ENCODE measurements around the gene ST8SIA5.

ST8SIA5 gene

DNA sequence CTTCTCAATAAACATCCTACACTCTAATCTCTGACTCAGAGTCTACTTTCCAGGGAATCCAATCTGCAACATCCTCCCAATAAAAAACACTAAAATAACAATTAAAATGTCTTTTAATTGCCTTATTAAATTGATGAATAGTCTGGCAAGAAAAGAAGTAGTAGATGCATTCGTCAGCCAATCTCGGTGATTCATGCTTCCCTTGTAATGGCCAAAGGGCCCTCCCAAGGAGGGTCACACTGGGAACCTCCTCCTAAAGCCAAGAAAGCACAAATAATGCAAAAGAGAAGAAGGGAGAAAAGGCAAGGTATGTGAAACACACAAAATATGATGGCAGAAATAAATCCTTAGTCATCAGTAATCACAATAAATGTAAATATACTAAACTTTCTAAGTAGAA, 16.8 kb downstream of the ST8SIA5 start:
- no peak for DNase-seq (ENCODE audit: low read depth)

DNA sequence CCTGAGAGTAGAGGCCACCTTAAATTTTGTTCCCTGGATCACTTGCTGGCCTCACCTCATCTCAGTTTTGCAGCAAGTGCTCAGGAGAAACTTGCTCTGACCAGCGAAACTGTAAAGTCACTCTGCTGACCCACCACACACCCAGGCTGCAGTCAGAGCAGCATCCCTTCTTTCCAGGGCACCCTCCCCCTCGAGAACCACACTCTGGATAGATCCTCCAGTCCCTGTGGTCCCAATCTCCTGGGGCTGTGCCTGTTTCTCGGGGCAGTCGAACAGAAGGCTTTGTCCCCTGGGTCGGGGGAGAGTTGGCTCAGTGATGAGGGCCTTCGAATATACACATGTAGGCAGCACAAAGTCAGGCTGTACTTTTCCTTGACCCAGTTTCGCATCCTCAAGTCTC, 18.4 kb downstream of the ST8SIA5 start:
- no peak for DNase-seq (ENCODE audit: low read depth)

DNA sequence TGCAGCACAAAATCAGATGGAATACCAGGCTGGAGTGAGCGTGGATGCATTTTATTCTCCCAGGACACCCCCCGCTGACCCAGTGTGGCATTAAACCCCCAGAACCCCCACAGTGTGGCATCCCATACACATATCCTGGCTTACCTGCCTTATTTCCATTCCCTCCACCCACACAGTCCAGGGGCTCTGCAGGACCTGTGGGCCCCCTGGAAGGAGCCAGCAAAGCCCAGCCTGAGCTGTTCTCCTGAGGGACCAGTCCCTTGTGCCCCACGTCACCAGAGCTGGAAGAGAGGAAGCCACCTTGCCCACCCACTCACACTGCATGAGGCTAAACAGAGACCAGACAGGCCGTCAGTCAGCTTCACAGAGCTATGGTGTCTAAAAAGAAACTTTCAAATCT, 20.1 kb downstream of the ST8SIA5 start:
- DNase-seq (ENCODE audit: low read depth): no peak

DNA sequence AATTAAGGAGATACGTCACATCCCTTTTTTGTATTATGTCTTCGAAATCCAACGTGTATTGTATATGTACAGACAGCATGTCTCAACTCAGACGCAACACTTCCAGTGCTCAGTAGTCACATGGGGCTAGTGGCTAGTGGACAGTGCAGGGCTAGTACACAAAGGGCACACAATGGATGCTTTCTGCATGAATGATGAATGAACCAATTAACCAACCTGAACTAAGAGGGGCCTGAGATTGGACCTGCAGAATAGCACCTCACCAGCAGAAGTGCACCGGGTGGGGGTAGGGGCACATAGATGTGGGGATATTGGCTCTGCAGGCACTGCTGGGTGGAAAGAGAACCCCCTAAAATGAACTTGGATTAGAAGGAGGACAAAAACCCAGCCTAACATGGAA, 20.7 kb downstream of the ST8SIA5 start:
- DNase-seq (ENCODE audit: low read depth): no peak

DNA sequence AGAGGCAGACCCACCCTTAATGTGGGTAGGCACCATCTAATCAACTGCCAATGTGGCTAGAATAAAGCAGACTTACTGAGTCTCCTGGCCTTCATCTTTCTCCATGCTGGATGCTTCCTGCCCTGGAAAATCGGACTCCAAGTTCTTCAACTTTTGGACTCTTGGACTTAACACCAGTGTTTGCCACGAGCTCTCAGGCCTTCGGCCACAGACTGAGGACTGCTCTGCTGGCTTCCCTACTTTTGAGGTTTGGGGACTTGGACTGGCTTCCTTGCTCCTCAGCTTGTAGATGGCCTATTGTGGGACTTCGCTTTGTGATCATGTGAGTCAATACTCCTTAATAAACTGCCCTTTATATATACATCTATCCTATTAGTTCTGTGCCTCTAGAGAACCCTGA, 21.9 kb downstream of the ST8SIA5 start:
- DNase-seq (ENCODE audit: low read depth): no peak

DNA sequence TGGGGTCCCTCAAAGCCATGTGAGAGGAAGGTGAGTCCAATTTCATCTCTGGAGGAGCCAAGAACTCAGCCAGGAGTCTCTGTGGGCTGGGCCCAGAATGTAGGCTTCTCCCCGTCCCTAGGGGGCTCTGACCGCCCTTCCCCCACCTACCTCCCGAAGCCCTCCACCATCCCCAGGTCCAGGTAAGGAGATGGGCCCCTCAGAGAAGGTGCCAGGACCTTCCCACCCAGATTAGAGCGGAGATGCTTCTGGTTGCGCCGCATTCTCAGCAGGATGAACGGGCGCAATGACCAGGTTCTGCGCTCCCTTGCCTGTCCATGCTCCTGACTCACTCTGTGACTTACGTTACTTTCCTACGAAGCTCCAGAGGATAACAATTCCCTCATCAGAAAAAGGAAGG, 23.0 kb downstream of the ST8SIA5 start:
- no peak for DNase-seq (ENCODE audit: low read depth)

DNA sequence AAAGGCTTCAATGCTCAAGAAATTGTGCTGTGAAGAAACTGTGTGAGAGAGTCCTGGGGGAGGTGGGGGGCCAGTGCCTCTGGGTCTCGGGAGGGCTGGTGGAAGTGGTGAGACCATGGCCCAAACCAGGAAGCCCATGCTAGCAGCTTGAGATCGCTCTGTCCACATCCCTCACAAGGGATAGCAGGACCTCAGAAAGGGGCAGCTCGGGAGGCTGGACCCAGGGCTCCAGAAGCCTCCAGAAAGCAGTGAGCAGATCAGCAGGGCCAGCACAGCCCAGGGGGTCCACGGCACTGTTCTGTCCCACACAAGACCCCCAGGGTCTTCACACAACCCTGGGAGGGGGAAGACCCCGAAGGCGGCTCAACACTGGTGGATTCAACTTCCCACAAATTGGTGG, 24.1 kb downstream of the ST8SIA5 start:
- DNase-seq (ENCODE audit: low read depth): no peak

DNA sequence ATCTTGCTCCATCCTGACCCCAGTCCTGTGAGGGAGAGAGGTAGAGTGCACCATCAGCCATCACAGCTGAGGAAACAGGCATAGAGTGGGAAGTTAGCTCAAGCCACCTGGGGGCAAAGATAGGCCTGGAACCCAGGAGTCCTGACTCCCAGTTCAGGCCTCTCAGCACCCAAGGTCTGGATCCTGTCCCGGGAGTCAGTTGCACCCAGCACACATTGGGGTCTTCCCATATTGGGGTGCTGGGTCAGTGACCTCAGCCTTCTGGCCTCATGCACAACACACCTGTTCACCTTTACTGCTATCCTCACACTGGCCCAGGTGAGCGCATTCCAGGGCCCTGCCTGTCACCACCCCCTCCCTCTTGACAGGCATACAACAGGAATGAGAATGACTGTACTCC, 24.7 kb downstream of the ST8SIA5 start:
- no peak for DNase-seq (ENCODE audit: low read depth)

DNA sequence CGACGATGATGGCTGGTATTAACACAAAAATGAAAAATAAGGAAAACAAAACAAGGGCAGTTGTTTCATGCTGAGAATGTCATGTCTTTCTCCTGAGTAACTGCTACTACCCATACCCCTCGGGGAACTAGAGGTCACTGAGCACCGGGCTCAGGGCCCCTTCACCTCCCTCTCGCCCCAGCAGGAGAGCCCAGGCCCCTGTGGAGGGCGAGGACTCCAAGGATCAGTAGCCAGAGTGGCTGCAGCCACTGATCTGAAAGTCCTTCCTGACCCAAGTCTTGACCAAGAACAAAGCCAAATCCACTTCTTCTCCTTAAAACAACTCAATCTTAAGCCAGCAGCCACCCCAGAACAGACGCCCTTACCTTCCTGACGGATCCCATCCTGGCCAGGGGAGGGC, 25.5 kb downstream of the ST8SIA5 start:
- no peak for DNase-seq (ENCODE audit: low read depth)

DNA sequence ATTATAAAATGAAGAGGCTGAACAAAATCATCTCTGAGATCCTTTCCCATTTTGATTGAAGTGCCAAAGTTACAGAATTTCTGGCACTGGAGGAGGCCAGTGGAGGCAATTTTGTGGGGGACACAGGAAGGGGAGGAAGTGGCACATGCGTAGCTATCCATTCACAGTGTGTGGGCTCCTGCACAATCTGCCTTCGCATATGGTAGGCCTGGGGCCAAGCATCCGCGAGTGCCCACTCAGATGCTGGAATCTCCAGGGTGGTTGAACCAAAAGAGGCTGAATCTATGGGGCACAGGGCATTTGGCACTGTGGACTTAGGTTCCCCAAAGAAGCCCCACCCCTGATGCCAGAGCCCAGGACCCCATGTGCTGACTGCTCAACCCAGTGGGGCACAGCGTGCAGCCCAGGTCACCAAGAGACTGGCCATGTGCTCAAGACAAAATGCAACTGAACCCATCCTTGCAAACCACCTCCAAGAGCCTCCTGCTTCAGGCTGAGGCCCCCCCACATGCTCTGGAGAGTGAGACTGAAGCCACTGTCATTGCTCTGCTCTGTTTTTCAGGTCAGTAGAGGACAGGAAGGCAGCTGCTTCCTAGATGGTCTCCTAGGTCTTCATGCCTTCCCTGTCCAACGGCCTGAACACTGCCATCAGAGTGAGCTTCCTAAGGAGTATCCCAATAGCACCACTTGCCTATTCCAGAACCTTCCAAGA, 28.5 kb downstream of the ST8SIA5 start:
- DNase-seq (ENCODE audit: low read depth): no peak

DNA sequence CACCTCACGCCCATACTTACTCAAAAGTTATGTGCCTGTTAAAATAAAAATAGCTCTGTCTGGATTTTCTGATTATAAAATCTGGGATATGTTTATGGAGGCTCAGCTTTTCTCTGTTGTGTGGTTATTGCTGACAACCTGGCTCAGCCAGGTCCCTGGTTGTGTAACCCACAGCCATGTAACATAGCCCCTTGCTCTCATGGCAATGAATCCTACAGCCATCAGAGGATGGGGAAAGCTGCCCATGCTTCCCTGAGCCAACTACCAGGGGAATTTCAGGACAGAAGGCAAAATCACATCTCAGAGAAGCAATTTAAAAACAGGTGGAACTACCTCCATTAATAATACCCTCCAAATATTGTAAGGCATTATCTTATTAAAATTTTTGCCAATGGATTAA, 29.7 kb downstream of the ST8SIA5 start:
- no peak for DNase-seq (ENCODE audit: low read depth)

DNA sequence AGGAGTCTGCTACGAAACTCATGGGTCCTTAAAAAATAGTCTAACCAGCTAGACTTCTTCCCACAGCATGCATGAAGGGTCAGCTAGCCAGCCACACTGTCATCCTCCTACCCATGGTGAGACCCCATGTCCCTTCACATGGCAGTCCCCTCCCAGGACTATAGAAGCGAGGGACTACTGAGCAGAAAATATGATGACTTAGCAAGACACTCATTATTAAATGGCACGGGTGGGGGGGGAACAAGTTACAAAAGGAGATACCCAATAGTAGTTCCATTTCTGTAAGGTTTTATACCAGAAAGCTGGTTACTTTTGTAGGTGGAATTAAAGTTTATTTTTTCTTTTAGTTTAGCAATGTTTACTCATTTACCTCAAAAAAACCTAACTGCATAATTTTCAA, 31.5 kb downstream of the ST8SIA5 start:
- no peak for DNase-seq (ENCODE audit: low read depth)

DNA sequence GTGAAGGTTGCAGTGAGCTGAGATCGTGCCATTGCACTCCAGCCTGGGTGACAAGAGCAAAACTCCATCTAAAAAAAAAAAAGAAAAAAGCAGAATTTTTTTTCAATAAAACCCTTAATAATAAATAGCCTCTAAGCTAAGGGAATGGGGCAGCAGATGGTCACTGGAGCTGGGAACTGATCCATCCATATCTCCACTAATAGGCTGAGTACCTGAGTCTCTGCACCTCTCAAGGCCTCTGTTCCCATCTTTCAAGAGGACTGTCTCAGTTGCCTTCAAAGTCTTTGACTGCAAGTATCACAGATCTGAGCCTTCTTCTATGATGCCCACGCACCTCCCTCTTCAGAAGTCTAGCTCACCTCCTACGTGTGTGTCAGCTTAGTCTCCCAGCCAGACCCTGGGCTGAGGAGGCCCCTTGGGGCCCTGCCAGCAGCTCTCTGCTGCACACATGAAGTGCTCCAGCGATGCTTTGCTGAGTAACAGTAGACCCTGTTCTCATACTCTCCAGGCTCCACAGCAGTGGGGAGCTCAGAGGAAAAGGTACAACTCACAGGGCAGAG, 32.9 kb downstream of the ST8SIA5 start:
- no peak for DNase-seq (ENCODE audit: low read depth)

DNA sequence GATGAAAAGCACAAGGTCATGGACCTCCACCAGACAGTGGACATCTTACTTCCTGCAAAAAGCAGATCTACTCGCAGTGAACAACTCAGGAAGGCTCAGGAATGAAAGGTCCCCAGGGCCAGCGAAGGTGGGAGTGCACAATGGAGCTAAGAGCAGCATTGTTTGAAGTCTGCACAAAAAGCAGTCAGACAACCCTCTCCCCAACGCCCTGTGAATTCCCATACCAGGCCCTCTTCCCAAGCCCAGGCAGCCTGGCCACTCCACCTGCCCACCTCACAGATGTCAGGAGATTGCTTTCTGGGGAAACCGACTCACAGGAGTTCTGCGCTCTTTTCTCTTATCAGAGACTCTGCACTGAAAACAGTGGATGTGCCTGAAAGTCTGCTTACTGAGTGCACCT, 34.8 kb downstream of the ST8SIA5 start:
- no peak for DNase-seq (ENCODE audit: low read depth)

DNA sequence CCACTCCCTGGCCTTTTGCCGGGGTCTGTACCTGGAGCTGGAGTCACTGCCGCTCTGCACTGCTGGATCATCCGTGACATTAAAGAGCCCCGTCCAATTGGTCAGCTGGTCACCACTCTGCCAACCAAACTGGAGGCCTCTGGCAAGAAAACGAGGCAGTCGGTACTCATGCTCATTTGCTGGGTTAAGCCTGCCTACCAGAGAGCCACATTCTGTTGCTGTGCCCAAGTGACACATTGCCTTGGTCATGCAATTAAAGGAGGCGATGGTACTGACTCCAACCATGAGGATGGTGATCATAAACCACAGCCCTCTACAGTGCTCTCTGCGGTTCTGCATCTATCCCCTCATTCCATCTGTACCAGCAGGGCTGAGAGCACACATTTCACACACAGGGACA, 35.5 kb downstream of the ST8SIA5 start:
- DNase-seq (ENCODE audit: low read depth): no peak

DNA sequence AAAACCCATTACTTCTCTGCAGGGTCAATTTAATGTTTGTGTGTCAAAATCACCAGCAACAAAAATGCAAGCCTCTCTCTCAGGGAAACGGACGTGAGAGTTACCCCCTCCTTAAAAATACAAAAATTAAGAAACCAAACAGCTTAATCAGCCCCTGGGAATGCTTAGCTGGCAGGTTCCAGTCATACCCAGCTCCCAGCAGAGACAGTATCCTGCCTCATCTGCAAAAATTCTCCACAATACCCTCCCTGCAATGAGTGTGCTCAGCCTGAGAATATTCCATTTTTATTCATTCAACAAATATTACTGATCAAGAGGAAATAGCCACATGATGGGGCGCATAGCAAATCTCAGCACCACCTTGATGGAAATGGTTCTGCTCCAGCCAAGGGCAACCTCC, 36.3 kb downstream of the ST8SIA5 start:
- no peak for DNase-seq (ENCODE audit: low read depth)

DNA sequence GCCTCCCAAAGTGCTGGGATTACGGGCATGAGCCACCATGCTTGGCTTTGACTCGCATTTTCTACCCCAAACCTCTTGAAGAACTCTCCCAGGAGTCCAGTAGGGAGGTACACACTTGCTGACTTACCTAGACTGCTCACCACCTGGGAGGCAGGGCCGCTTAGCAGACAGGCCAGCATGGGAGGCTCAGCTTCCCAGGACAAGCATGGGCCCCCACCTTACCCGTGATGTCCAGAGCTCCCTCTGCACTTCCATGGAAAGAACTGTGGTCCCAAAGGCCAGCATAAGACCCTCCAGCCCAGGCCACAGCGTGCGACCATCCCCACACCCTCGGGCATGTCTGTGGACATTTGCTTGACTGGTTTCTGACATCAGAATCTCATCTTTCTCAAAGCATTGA, 36.8 kb downstream of the ST8SIA5 start:
- no peak for DNase-seq (ENCODE audit: low read depth)

DNA sequence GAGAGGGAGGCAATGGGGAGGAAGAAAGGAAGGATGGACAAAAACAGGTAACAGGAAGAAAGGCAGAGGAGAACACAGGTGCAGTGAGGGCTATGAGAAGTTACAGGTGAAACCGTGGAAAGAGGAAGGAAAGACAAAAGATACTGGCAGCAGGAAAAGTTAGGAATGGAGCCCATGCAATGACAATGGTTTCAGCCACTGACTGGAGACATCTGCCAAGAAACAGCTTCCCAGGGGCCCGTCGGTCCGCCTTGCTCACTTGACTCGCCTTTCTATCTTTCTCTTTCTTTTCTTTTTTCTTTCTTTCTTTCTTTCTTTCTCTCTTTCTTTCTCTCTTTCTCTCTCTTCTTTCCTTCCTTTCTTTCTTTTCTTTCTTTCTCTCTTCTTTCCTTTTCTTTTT, 37.5 kb downstream of the ST8SIA5 start:
- no peak for DNase-seq (ENCODE audit: low read depth)

DNA sequence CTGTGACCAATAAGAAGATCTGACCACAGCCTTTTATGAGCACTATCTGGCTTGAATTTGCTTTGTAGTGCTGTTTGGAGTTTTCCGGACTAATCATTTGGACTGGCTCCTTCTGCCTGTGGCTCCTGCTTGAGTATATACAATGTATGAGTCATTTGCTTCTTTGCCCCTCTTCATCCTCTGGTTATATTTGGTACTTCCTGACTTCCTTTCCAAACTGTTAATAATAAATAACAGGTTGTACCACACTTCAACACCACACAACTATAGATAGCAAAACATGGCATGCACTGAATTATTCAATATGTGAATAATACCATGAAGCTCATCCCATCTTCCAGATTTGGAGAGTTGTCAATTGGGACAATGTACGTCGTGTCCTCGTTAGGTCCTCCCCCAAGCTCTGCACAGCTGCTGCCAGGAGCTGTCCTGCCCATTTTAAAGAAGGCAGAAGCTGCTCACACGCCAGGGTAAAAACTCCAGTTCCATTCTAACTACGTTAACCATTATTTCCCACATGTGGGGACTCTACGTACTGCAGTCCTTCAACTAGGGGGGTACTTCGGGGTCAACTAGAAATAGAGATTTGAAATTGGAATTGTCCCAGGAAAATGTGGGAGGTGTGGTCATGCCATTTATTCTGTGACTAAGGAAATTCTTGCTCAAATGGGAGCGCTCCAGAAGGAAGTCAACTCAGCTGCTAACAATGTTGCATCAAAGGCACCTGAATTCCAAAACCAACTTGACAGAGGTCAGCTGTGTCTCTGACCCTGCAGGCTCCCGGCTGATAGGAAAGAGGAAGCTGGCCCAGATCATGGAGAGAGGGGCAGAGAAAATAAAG, 38.1 kb downstream of the ST8SIA5 start:
- no peak for DNase-seq (ENCODE audit: low read depth)

DNA sequence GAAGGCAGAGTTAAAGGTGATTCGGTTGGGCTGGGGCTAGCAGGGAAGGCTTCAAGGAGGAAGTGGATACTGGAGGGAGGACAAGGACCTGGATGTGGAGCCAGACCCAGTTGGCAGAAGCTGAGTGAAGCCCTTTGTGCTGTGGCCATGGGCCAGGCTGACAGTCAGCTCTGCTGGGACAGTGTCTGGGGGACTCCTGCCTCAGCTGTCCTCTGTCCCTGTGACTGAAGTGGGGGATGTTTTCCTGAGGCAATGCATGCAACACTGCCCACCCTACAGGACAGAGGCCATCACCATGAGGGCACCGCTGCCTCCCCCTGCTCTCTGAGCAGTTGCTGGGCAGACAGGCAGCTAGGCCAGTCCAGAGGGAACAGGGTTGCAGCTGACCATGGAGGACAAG, 40.0 kb downstream of the ST8SIA5 start:
- no peak for DNase-seq (ENCODE audit: low read depth)

DNA sequence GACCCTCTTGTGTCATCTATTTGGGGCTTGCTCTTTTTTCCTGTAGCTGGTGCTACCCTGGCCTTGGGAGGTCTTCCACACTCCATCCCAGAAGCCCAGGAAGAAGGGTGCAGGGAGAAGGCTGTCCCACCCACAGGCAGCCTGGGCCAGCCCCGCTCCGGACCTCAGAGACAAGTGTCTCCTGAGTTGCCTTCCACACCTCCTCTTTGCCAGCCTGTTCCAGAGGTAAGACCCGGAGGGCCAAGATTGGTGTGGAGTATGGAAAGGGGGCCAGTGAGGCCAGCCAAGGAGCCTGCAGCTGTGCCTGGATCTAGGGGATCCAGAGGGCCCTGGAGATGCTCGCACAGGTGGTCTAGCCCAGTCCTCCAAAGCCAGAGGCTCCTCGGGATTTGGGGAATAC, 40.5 kb downstream of the ST8SIA5 start:
- DNase-seq (ENCODE audit: low read depth): no peak

DNA sequence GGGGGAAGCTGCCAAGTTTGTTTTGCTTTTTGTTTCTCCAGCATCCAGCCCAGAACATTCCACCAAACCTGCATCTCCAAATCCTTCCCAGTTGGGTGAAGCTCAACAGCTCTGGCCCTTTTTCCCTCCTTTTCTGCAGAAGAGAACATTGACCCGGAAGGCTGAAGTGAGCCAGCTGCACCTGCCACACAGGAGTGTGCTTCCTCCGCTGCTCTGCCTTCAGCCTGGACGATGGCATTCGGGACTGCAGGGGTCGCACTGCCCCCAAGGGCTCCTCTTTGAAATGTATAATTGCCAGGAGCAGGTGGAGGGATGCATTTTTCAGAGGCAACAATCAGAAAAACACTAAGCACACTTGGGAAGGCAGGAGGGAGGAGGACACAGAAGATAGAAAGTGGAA, 41.8 kb downstream of the ST8SIA5 start:
- no peak for DNase-seq (ENCODE audit: low read depth)

DNA sequence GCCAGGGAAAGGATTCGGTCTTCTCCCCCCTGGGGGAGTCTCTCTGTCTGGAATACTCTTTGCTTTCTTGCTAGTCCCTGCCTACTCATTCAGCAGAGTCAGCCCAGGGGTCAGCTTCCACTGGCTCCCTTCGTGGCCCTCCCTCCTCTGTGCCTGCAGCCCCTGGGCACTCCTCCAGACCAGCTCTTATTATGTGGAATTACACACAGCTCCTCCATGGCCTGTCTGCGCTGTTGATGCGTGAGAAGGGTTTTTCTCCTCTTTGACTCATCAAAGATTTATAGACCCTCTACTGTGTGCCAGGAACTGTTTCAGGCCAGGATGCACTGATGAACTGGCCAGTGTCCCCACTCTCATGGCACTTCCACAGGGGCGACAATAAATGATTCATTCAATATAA, 44.4 kb downstream of the ST8SIA5 start:
- no peak for DNase-seq (ENCODE audit: low read depth)

DNA sequence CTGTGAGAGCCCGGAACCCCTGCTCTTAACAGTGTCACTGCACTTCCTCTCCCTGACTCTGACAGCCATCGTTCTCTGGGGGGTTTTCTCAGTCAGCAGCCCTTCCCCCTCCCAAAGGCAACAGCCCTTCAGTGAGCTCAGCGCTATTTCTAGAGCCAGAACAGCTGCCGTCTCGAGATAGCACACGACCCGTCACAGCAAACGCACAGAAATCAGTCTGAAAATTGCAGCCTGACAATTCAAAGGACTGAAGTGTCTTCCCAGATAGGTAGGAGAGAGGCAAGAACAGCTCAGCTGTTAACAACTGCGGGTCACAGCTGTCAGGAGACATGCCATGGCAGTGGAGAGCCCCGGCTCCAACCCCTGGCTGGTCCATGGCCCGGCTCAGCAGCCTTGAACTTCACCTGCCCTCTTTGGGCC, 45.4 kb downstream of the ST8SIA5 start:
- no peak for DNase-seq (ENCODE audit: low read depth)
